Stimulated activated CD4-positive, alpha-beta T cell treated with anti-CD3 and anti-CD28 coated beads, Interleukin-1b, Interleukin-23, amount 100 ng/mL, for 48 hours (primary cell): ENCODE results near the gene LSM8.
"Not testable (repeated sequence)": the region's sequence is repeated elsewhere in the genome, so short reads cannot be mapped to it uniquely, and the experiment has no call there.

Experiments
- DNase-seq: peaks from one replicate; pipeline ENCODE4 v3.0.0-alpha.2; 2020

LSM8 gene

GRCh38 chr7:118183786-118184564, at the start of gene LSM8:
Gene LSM8 (plus strand): TSS chr7:118184164. CDS start chr7:118184224, 60 bp downstream.
- DNase-seq: peak; percentile 97

GRCh38 chr7:118134420-118134819, 49.5 kb upstream of the LSM8 start:
- DNase-seq: not testable (repeated sequence)

GRCh38 chr7:118140468-118140867, 43.5 kb upstream of the LSM8 start:
- no peak for DNase-seq

GRCh38 chr7:118142012-118142411, 42.0 kb upstream of the LSM8 start:
- DNase-seq: no peak

- no peak for DNase-seq
Measured at GRCh38 chr7:118148930-118149329, 35.0 kb upstream of the LSM8 start.

GRCh38 chr7:118149394-118149793, 34.6 kb upstream of the LSM8 start:
- DNase-seq: no peak

- no peak for DNase-seq
Measured at GRCh38 chr7:118151671-118152070, 32.3 kb upstream of the LSM8 start.

GRCh38 chr7:118152149-118152548, 31.8 kb upstream of the LSM8 start:
- no peak for DNase-seq

- DNase-seq: no peak
Measured at GRCh38 chr7:118152654-118153053, 31.3 kb upstream of the LSM8 start.

- DNase-seq: no peak
Measured at GRCh38 chr7:118153551-118154177, 30.3 kb upstream of the LSM8 start.

- DNase-seq: no peak
Measured at GRCh38 chr7:118158766-118159165, 25.2 kb upstream of the LSM8 start.

GRCh38 chr7:118169146-118169545, 14.8 kb upstream of the LSM8 start:
- no peak for DNase-seq

- DNase-seq: no peak
Measured at GRCh38 chr7:118175740-118176139, 8.2 kb upstream of the LSM8 start.

- DNase-seq: no peak
Measured at GRCh38 chr7:118179191-118179590, 4.8 kb upstream of the LSM8 start.

- DNase-seq: no peak
Measured at GRCh38 chr7:118182593-118183427, 1.2 kb upstream of the LSM8 start.

GRCh38 chr7:118183428-118183785, 557 bp upstream of the LSM8 start:
- DNase-seq: no peak

GRCh38 chr7:118184565-118184940, 589 bp downstream of the LSM8 start:
- DNase-seq: no peak

GRCh38 chr7:118185163-118185860, 1.3 kb downstream of the LSM8 start:
- DNase-seq: no peak

- no peak for DNase-seq
Measured at GRCh38 chr7:118186501-118186900, 2.5 kb downstream of the LSM8 start.

- no peak for DNase-seq
Measured at GRCh38 chr7:118194571-118194970, 10.6 kb downstream of the LSM8 start.

- peak; percentile 13 for DNase-seq
Measured at GRCh38 chr7:118195837-118196474, 12.0 kb downstream of the LSM8 start.

- no peak for DNase-seq
Measured at GRCh38 chr7:118202061-118202460, 18.1 kb downstream of the LSM8 start.
